AG09319 (cell line): ENCODE measurements around the gene PLS1.

Source experiments
- DNase-seq: peaks from one replicate; pipeline ENCODE4 v3.0.0-alpha.2; 2010; ENCODE audit warnings: low read depth; ENCODE audit errors: extremely low read depth
- CTCF ChIP-seq: IDR thresholded peaks from 2 replicates; pipeline ENCODE4 v1.5.1; 2011; ENCODE audit warnings: low read depth, mild to moderate bottlenecking, inconsistent platforms, low read length, moderate library complexity

Gene PLS1

GRCh38 chr3:142644502-142644901 lies 48.3 kb downstream of the PLS1 start:
- TF ChIP-seq CTCF, result no peak

GRCh38 chr3:142645236-142645793 lies 49.1 kb downstream of the PLS1 start:
- DNase-seq, result no peak
- TF ChIP-seq CTCF, result no peak

More at GRCh38 chr3:142644502-142644901, 48.3 kb downstream of the PLS1 start:
- no peak for DNase-seq

GRCh38 chr3:142646020-142646785 lies 50.0 kb downstream of the PLS1 start:
- DNase-seq, result no peak
- TF ChIP-seq CTCF, result no peak

- no peak for TF ChIP-seq CTCF
- DNase-seq, result no peak
Measured at GRCh38 chr3:142647856-142648255, 51.7 kb downstream of the PLS1 start.

GRCh38 chr3:142648950-142649349 lies 52.8 kb downstream of the PLS1 start:
- DNase-seq, result no peak
- TF ChIP-seq CTCF, result no peak

- TF ChIP-seq CTCF, result no peak
- DNase-seq, result no peak
Measured at GRCh38 chr3:142650001-142650693, 54.0 kb downstream of the PLS1 start.

- no peak for DNase-seq
- no peak for TF ChIP-seq CTCF
Measured at GRCh38 chr3:142651711-142652110, 55.5 kb downstream of the PLS1 start.
